Activated T-helper 17 cell treated with anti-CD3 and anti-CD28 coated beads, Interleukin-2, amount 50 U/mL, for 72 hours (primary cell): Measurements from ENCODE around the gene ANTXRL. TPM values are rescaled to one million over a fixed set of nuclear protein-coding genes. Genes with fewer than 3 reads are reported as not detected.
A peak's percentile ranks its signal among the peaks of the same experiment; 100 is the strongest.
"Not testable (repeated sequence)": the region's sequence is repeated elsewhere in the genome, so short reads cannot be mapped to it uniquely, and the experiment has no call there.

Source experiments
- ATAC-seq: fragments of 150-1000 bp; cut with Tn5 transposase; replicated peaks from 2 replicates; pipeline ENCODE4 v1.10.0; 2021; ENCODE audit warnings: mild to moderate bottlenecking, moderate library complexity
- H3K27ac Mint-ChIP-seq: one replicate; pipeline ENCODE4 v1.8.0; 2022; ENCODE audit warnings: mixed read lengths
- H3K27me3 Mint-ChIP-seq: one replicate; pipeline ENCODE4 v1.8.0; 2022; ENCODE audit warnings: mixed read lengths
- H3K36me3 Mint-ChIP-seq: one replicate; pipeline ENCODE4 v1.8.0; 2022; ENCODE audit warnings: low read depth, mild to moderate bottlenecking, mixed read lengths
- H3K4me1 Mint-ChIP-seq: one replicate; pipeline ENCODE4 v1.8.0; 2022; ENCODE audit warnings: mixed read lengths
- H3K4me3 Mint-ChIP-seq: one replicate; pipeline ENCODE4 v1.8.0; 2022; ENCODE audit warnings: mild to moderate bottlenecking, mixed read lengths
- H3K9me3 Mint-ChIP-seq: one replicate; pipeline ENCODE4 v1.8.0; 2022; ENCODE audit warnings: mixed read lengths
- total RNA-seq, 2 donors: library from RNA; stranded (reverse); gene quantifications; one replicate each; pipeline ENCODE4 v1.2.3, GENCODE V29; 2022

Gene ANTXRL
- total RNA-seq, 2 donors from 2014 or later: not detected

DNA sequence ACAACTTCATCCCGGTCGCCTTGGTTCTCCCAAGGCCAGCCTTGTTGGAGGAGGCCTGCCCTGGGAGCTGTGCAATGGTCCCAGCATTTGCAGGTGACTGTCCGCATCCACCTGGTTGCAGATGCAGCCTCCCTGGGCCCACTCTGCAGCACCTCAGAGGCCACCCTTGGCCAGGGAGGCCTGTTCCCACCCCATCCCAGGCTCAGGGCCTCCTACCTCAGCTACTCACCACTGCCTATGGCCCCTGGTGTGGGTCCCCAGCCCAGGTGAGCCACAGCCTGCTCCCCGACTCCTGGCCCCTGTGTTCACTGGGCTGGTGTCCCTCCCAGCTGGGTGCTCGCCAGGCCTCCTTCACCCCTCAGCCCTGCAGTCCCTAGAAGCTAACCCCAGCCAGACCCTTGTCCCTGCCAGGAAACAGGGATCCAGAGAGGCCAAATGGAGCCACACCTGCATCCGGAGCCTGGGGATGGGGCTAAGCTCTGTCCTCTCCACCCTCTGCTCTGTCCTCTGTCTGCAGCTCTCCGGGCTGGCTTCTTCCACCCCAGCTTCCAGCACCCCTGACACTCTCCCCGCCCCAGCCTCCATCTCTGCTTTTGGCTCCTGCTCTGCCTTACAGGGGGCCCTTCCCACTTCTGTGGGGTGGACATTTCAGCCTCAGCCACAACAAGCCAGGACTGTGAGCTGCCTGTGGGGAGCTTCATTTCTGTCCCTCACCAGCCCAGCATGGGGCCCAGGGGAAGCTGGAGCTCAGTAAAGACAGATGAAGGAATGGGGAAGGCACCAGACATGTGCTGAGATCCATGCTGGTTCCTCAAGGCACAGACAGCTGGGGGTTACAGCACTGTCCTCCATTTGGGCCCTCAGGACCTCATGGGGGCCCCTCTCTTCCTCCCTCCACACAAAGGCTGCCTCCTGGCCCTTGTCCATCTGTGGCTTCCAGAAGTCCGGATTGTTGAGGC lies 35.6 kb upstream of the ANTXRL start:
- no peak for ATAC-seq
- no peak overlapping the region for H3K4me3 Mint-ChIP-seq
- H3K4me1 Mint-ChIP-seq: no peaks in the 10 kb centered on the region
- no peaks in the 10 kb centered on the region for H3K9me3 Mint-ChIP-seq
- no peak overlapping the region for H3K27ac Mint-ChIP-seq
- H3K36me3 Mint-ChIP-seq: peaks cover 7% of the 10 kb centered on the region
- no peaks in the 10 kb centered on the region for H3K27me3 Mint-ChIP-seq

DNA sequence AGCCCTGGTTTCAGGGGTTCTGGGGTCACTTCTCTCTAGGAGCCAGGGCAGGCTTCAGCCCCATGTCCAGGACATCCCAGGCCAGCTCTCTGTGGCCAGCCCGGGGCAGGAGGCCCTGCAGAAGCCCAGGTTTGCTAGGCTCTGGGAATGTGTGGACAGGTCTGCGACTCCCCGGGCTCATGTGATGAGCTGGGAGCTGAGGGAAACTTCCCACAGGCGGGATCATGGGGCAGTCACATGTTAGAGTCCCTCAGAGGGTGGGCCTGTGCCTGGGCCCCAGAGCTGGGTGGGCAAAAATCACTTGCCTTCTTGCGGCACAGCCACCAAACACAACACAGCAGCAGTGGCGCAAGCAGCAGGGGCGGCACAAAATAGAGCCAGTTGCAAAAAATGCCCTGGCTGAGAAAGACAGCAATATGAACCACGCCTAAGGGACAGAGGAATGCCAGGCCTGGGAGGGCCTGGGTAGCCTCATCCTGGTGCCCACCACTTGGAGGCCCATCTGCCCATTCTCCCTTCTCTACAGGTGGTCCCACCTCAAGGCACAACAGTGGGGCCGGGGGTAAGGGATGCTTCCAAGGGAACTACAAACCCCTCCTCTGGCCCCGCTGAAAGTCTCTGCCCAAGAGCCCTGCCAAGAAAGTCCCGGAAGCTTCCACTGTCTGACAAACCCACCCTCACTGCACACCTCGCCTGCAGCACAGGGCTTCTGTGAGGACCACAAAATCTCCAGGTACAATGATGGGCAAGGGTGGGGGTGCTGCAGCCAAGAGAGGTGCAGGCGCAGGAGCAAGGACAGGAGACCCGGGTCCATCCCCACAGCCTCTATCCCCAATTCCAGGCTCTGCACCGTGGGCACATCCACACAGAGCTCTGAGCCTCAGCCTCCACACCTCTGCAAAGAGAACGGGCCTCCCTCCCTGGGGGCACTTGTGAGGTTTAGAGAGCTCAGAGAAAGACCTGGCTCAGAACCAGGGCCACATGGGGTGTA lies 34.6 kb upstream of the ANTXRL start:
- Mint-ChIP-seq H3K27me3 (no peaks in the 10 kb centered on the region), H3K9me3 (no peaks in the 10 kb centered on the region), H3K36me3 (peaks cover 6% of the 10 kb centered on the region), H3K4me1 (no peaks in the 10 kb centered on the region), H3K4me3 (no peak overlapping the region), H3K27ac (no peak overlapping the region)
- no peak for ATAC-seq

DNA sequence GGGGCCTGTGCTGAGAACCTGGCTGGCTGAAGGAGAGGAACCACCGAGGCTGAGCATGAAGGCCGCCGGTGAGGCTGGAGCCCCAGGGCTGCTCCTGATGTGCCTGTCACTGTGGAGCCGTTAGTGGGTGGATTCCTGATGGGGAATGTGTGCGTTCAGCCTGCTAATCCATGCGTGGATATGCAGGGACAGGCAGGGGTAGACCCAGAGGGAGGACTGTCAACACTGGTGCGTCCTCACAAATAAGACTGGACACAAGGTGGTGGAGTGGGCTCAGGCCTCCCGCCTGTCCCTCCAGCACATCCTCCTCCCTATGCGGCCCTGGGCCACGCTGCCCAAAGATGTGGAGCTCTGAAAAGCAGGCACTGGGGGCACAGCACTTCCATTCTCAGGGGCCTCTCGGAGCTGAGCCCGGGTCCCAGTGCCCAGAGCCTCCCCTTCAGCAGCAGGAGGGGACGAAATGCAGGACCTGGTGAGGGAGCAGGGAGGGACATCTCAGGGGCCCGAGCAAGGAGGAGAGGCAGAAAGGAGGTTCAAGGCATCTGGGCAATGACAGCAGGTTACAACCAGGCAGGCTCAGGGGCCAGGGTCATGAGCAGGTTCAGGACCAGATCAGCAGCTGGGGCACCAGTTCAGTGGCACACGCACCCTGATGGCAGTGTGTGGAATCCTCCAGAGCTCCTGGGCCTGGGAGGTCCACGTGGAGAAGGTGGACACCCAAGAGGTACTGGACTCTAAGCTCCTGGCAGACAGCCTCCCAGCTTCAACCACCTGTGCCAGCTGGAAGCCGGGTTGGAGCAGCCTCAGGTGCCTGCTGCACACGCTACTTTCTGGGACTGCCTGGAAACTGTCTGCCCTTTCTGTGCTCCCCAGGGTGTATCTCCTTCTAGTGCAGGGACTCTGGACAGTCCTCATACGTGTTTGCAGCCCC lies 33.5 kb upstream of the ANTXRL start:
- Mint-ChIP-seq H3K4me3 (no peak overlapping the region), H3K36me3 (peaks cover 6% of the 10 kb centered on the region)

DNA sequence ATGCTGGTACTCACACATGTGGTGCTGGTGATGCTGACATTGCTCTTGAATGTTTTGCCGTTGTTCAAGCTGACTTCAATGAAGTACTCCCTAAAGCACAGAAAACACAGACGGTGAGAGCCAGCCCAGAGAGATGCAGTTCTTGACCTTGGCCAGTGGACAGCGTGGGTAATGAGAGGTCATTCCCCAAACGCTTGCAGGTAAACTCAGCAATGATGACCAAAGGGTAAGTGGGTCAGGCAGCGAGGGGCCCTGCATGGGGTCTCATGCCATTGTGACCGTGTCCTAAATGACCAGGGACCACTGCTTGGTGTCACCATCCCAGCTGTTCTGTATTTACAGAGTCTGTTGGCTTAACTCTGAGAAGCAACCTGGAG lies 32.8 kb upstream of the ANTXRL start:
- Mint-ChIP-seq H3K9me3 (no peaks in the 10 kb centered on the region), H3K36me3 (peaks cover 6% of the 10 kb centered on the region), H3K4me3 (no peak overlapping the region), H3K27ac (no peak overlapping the region), H3K27me3 (no peaks in the 10 kb centered on the region), H3K4me1 (peaks cover 4% of the 10 kb centered on the region)
- ATAC-seq: no peak

More for the DNA sequence above, 33.5 kb upstream of the ANTXRL start:
- ATAC-seq: no peak
- Mint-ChIP-seq H3K27ac (no peak overlapping the region), H3K4me1 (no peaks in the 10 kb centered on the region), H3K27me3 (no peaks in the 10 kb centered on the region), H3K9me3 (no peaks in the 10 kb centered on the region)

DNA sequence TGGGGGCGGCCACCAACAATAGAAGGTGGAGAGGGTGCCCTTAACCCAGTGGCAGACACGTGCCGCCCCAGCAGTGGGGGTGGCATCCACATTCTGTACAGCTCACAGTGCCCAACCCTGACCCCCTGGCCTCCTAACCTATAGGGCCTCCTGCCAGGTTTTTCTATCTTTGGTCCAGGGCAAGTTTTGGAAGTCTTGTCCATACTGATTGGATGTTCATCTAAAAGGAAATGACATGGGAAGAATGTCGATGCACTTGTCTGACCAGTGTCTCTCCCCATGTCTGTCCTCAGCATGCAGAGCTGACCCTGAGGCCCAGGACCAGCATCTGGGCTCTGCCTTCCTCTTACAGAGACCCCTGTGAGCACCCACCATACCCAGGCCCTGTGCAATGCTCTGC lies 32.3 kb upstream of the ANTXRL start:
- Mint-ChIP-seq H3K4me3 (no peak overlapping the region), H3K27me3 (no peaks in the 10 kb centered on the region), H3K4me1 (peaks cover 4% of the 10 kb centered on the region), H3K27ac (no peak overlapping the region), H3K36me3 (peaks cover 5% of the 10 kb centered on the region), H3K9me3 (no peaks in the 10 kb centered on the region)
- no peak for ATAC-seq

DNA sequence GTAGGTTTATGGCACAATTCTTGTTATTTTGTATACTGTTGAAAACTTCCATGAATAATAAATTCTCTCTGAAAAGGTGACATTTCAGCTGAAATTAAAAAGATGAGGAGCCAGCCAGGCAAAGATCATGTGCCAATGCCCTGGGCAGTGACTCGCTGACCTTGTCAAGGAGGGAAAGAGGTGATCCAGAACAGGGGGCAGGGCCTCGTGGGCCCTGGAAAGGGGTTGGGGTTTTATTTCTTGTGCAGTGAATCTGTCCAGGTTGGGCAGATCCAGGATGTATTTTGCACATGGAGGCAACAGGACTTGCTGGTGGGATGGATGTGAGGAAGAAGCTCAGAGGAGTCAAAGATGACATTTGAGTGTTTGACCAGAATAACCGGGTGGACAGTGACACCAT lies 31.6 kb upstream of the ANTXRL start:
- H3K36me3 Mint-ChIP-seq, H3K9me3 Mint-ChIP-seq, H3K27ac Mint-ChIP-seq, H3K27me3 Mint-ChIP-seq, H3K4me1 Mint-ChIP-seq, ATAC-seq, H3K4me3 Mint-ChIP-seq: not testable (repeated sequence)

DNA sequence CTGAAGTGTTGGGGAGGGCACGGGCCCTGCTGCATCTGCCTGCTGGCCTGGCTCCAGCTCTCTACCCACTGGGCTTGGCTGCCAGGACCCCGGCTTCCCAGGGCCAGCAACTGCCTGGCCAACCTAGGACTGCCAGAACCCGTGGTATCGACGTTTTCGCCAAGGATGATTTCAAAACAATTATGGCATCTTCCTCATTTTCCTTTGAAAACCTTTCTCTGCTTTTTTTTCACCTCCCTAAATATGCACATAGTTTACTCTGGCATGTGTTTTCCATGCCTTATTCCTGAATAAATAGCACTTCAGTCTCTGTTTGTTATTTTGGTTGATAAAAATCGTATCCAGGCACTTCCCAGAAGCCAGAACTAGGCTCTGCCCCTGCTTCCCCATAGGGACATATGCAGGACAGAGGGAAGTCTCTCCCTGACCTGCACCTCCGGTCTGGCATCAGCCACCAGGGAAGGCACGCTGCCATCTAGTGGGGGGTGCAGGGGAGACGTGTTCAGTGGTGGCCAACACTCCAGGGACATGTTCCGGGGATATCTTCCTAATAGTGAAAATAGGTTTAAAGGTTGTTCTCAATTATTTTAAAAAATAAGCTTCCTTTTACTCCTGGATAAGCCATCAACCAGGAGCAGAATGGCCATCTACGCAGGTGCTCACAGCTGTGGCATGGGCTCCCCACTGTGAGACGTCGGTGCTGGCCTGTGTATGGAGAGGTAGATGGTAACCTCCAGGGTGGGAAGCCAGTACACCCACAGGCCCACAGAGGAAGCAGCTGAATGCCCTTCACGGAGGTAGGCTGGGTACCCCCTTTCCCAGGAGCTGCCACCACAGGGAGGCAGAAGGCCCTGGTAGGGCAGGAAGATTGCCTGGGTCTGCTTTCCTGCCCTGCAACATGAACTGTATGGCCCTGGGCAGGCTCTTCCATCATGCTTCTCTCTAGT lies 30.7 kb upstream of the ANTXRL start:
- Mint-ChIP-seq H3K4me3 (no peak overlapping the region), H3K4me1 (peaks cover 4% of the 10 kb centered on the region), H3K27ac (peak overlapping the region; percentile 72), H3K27me3 (no peaks in the 10 kb centered on the region), H3K9me3 (no peaks in the 10 kb centered on the region), H3K36me3 (peaks cover 12% of the 10 kb centered on the region)
- ATAC-seq: peak; percentile 67

DNA sequence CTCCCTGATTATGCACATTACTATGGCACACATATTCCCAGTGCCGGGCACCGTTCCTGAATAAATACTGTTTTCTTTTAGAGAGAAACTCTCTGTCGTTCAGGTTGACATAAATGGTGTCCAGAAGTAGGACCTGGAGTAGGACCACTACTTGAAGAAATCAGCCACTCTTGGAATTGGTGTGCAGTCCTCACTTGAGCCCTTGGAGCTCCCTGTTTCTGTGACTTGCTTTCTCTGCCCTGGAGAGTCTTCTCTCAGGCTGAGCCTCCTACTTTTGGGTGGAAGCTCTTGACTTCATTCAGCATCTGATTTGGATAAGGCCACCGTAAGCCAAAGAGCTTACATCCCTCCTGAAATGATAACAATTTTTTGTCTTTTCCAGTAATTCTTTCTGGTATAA lies 29.7 kb upstream of the ANTXRL start:
- Mint-ChIP-seq H3K9me3 (no peaks in the 10 kb centered on the region), H3K36me3 (peaks cover 21% of the 10 kb centered on the region), H3K4me3 (no peak overlapping the region), H3K4me1 (peaks cover 4% of the 10 kb centered on the region), H3K27ac (no peak overlapping the region), H3K27me3 (no peaks in the 10 kb centered on the region)
- no peak for ATAC-seq

DNA sequence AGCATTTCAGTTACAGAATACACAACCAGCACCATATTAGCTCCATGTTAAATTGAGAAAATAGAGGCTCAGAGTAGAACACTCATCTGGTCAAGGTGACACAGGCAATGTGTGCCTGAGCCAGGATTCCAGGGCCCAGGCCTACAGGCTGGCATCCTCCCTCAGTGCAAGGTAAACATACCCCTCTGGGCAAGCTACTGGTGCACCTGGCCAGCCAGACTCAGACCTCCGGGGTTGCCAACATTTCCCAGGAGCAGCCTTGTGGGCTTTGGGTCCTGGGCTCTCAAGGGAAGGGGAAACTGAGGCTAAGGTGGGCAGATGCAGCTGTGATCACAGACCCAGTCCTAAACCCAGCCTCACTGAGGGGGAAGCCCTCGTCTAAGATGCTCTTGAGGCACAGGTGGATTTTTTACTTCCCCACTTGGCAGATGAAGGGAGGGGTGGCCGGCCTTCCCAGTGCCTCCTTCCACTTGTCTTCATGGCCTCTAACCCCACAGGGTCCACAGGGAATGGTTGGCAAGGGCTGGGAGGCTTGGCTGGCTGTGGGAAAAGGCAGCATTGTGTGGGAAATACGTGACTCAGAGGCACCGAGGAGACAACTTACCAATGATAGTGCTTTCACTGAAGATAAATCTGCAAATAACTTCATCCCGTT lies 23.8 kb upstream of the ANTXRL start:
- H3K27me3 Mint-ChIP-seq, ATAC-seq, H3K27ac Mint-ChIP-seq, H3K9me3 Mint-ChIP-seq, H3K4me1 Mint-ChIP-seq, H3K4me3 Mint-ChIP-seq: not testable (repeated sequence)
- peaks cover 21% of the 10 kb centered on the region for H3K36me3 Mint-ChIP-seq

DNA sequence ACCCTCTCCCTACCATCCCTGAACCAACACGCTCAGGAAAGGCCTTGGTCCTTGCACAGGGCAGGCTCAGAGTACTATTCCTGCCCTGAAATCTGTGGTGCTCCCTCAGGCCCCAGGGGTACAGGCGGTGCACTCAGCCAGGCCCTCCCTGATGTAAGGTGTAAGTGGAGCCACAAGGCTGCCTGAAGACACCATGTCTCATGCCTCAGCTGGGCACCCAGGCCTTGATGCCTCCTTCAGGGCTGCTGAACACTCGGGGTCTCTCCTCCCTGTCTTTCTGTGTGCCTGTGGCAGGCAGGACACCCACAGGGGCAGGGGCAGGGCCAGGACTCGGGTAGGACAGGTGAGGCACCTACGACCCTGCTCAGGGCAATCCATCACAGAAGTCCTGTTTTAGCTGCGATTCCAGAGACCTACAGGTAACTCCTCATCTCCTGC lies 22.9 kb upstream of the ANTXRL start:
- Mint-ChIP-seq H3K27me3 (no peaks in the 10 kb centered on the region), H3K4me3 (no peak overlapping the region), H3K36me3 (peaks cover 17% of the 10 kb centered on the region), H3K27ac (no peak overlapping the region), H3K4me1 (peaks cover 1% of the 10 kb centered on the region), H3K9me3 (no peaks in the 10 kb centered on the region)
- ATAC-seq: no peak

DNA sequence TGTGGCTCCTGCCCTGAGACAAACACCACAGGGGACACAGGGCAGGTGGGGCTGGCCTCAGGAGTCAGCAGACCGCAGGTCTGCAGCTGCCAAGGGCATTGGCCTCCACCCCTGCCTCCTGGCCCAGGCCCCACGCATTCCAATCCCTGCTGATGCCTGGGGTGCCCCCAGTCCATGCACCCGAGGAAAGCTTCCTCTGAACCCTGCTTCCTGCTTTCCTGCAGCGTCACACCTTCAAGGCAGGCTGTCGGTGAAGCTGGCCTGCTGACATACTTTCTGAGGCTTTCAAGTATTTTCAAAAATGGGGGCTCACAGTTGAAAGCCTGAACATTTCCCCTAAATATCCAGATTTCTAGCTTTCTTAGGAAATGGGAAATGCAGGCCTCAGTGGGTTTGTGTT lies 22.5 kb upstream of the ANTXRL start:
- H3K4me3 Mint-ChIP-seq: no peak overlapping the region
- H3K9me3 Mint-ChIP-seq: no peaks in the 10 kb centered on the region
- H3K27ac Mint-ChIP-seq: no peak overlapping the region
- no peak for ATAC-seq
- no peaks in the 10 kb centered on the region for H3K27me3 Mint-ChIP-seq
- peaks cover 16% of the 10 kb centered on the region for H3K36me3 Mint-ChIP-seq
- peaks cover under 1% of the 10 kb centered on the region for H3K4me1 Mint-ChIP-seq

DNA sequence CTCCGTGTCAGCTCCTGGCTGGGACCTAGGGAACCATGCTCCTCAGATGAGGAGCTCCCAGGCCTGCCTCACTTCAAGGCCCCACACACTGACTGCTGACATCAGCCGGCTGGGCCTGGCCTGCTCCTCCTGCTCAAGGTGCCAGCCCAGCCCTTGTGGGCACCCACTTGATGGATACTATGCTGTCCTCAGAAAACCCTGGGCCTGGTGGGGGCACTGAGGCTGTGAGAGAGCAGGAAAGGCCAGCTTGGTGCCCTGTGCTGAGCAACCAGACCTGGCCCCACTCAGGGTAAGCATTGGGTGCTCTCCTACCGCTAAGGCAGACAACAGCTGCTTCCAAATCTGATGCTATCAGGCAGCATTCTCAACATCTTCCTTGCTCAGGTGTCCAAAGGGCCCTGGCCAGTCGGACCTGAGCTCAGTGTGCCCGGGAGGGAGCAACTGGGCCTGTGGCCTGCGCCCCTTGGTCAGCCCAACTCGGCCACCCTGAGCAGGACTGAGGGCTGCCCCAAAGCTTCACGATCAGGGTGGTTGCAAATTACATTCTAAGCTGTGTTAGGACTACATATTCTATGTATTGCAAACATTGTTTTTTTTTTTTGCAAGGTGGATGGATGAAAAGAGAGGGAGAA lies 21.9 kb upstream of the ANTXRL start:
- ATAC-seq: no peak
- Mint-ChIP-seq H3K4me3 (no peak overlapping the region), H3K27ac (peak overlapping the region; percentile 60), H3K36me3 (peaks cover 16% of the 10 kb centered on the region), H3K27me3 (no peaks in the 10 kb centered on the region), H3K9me3 (no peaks in the 10 kb centered on the region), H3K4me1 (peaks cover 6% of the 10 kb centered on the region)
